ENCODE measurements around the gene ST3GAL4. TPM values are rescaled to one million over a fixed set of nuclear protein-coding genes. Genes with fewer than 3 reads are reported as not detected.

Gene ST3GAL4
- total and polyA plus RNA-seq, 2 of the 8 experiments (the other 6 are each of a cell fraction or from before 2014, with no cell fraction given) = 15.6 to 20.0 TPM

- Histone ChIP-seq H2BK5ac (ENCODE audit: low read depth, low read length) (no peak overlapping the region), H3K14ac (ENCODE audit: insufficient read length) (no peak overlapping the region), H2AK5ac (ENCODE audit: low read depth, low read length) (no peak overlapping the region; the same call in 1 of the 2 replicates), H4K20me1 (replicated peaks in 1 of 2; ENCODE audit: control insufficient read depth in 1 of 2, insufficient read depth in 2 of 2, low read length in 2 of 2) (no peaks in the 10 kb centered on the region), H3K18ac (ENCODE audit: extremely low read depth, low read length) (no peak overlapping the region), H2AFZ (ENCODE audit: low read length) (0 out of 2 replicates have a peak overlapping the region, but pooled peaks have one; percentile 36), H3K9ac (replicated peaks in 1 of 4; ENCODE audit: extremely low read depth in 1 of 4, low read depth in 3 of 4, low read length in 3 of 4) (no peak overlapping the region), H3K36me3 (ENCODE audit: control insufficient read depth in 2 of 4, insufficient read depth in 4 of 4, low read length in 3 of 4) (0 out of 8 replicates have a peak, but pooled peaks cover 0 to 3% (median 0%) of the 10 kb centered on the region in 4 experiments), H4K91ac (replicated peaks; ENCODE audit: insufficient read length, low read length) (no peak overlapping the region), H3K27me3 (replicated peaks in 1 of 4; ENCODE audit: control insufficient read depth in 3 of 4, extremely low read depth in 1 of 4, insufficient read depth in 3 of 4, low read length in 3 of 4) (peaks cover 0 to 5% (median 0%) of the 10 kb centered on the region in 4 experiments; a peak in 3 of 7 replicates), H3K79me2 (ENCODE audit: control insufficient read depth in 1 of 2, insufficient read depth in 2 of 2, low read length in 2 of 2) (no peaks in the 10 kb centered on the region), H3K4me3 (ENCODE audit: extremely low read depth in 1 of 4, insufficient read depth in 2 of 4, low read depth in 3 of 4, low read length in 4 of 4) (peak overlapping the region in 3 of 4 experiments; percentile 32 to 57 (median 45); a peak in 4 of 8 replicates), H4K5ac (ENCODE audit: insufficient read length, low read depth, low read length) (no peak overlapping the region), H3K9me3 (ENCODE audit: insufficient read depth in 2 of 2, low read depth in 1 of 2, low read length in 1 of 2) (no peaks in the 10 kb centered on the region), H2BK15ac (ENCODE audit: low read length) (0 out of 2 replicates have a peak overlapping the region, but pooled peaks have one; percentile 46), H3K4me1 (replicated peaks in 1 of 4; ENCODE audit: control insufficient read depth in 3 of 4, insufficient read depth in 4 of 4, low read length in 3 of 4) (no peaks in the 10 kb centered on the region; a peak in 1 of 7 replicates), H2BK12ac (ENCODE audit: low read depth, low read length) (no peak overlapping the region), H3K56ac (replicated peaks; ENCODE audit: insufficient read length, low read depth, low read length) (no peak overlapping the region), H3K4ac (replicated peaks; ENCODE audit: insufficient read length, low read depth, low read length) (no peak overlapping the region), H2BK20ac (ENCODE audit: low read length) (no peak overlapping the region), H3K23me2 (ENCODE audit: low read depth, low read length) (no peaks in the 10 kb centered on the region; the same call in 1 of the 2 replicates), H3K23ac (ENCODE audit: insufficient read length) (no peak overlapping the region), H3K4me2 (ENCODE audit: insufficient read depth in 1 of 2, low read depth in 2 of 2, low read length in 2 of 2) (peak overlapping the region; percentile 42 to 72), H2BK120ac (replicated peaks; ENCODE audit: low read depth, low read length) (no peak overlapping the region), H3K27ac (ENCODE audit: low read depth, low read length) (no peak overlapping the region), H4K8ac (ENCODE audit: extremely low read depth, insufficient read depth, low read length) (peak overlapping the region; percentile 35; the same call in 1 of the 2 replicates), H3K79me1 (ENCODE audit: low read depth, low read length) (no peaks in the 10 kb centered on the region)
- ChIA-PET POLR2A (ENCODE audit: partially characterized antibody) (interaction anchor here (0.9 to 3.2 kb wide), 4 partner anchors 75 to 140 kb away, joined by 3 to 7 read pairs (median 5); partner anchors contain the start of gene DCPS), CTCF (ENCODE audit: partially characterized antibody) (interaction anchor here (0.7 to 2.4 kb wide), 6 partner anchors 12 to 105 kb away, joined by 3 to 11 read pairs (median 5); no protein-coding TSS in a partner anchor)
- DNase-seq (ENCODE audit: low read depth in 1 of 2, low spot score in 2 of 2) (no peak), FAIRE-seq (no peak)
- WGBS, 2 experiments (ENCODE audit: extremely low coverage in 1 of 2, insufficient coverage in 1 of 2, insufficient read length in 1 of 2, insufficient replicate concordance in 2 of 2, low coverage in 1 of 2, low lambda C conversion rate in 2 of 2, missing lambda C conversion rate in 1 of 2) = 88% methylated on average over 19 of the region's 19 CpGs; no CpG with 5 or more reads in 1 of the 2 experiments
- TF ChIP-seq USF2 (IDR thresholded peaks at IDR 0.05; ENCODE audit: low read length) (no peak), SAP30 (IDR thresholded peaks at IDR 0.05; ENCODE audit: insufficient read depth, insufficient replicate concordance, low read length) (no peak), FOSL1 (IDR thresholded peaks at IDR 0.05; ENCODE audit: insufficient read depth, low read depth, low read length) (no peak), CBX5 (IDR thresholded peaks at IDR 0.05; ENCODE audit: low read depth, low read length) (no peak), TAF1 (IDR thresholded peaks at IDR 0.05; ENCODE audit: low read depth, low read length) (no peak), HDAC2 (IDR thresholded peaks at IDR 0.05; ENCODE audit: borderline replicate concordance in 1 of 2, low read depth in 2 of 2, low read length in 2 of 2) (no peak), HDAC6 (IDR thresholded peaks at IDR 0.05; ENCODE audit: low read depth, low read length) (no peak), RNF2 (IDR thresholded peaks at IDR 0.05; ENCODE audit: borderline replicate concordance, low read depth, low read length, missing control alignments, poor library complexity, severe bottlenecking) (no peak), BRCA1 (IDR thresholded peaks at IDR 0.05; ENCODE audit: low read depth, low read length) (no peak)
Observed at GRCh38 chr11:126415669-126416420, 60.4 kb downstream of the ST3GAL4 start.
